ENCODE data around the gene PHF2. TPM values are rescaled to one million over a fixed set of nuclear protein-coding genes. Genes with fewer than 3 reads are reported as not detected.

PHF2 gene
- total RNA-seq, 4 donors from 2014 or later: 21.1 to 38.2 (median 21.3) TPM

- H3K4me1 ChIP-seq: peaks cover 0 to 9% (median 5%) of the 10 kb centered on the region in 4 donors
- no peak overlapping the region for H3K4me3 ChIP-seq
- H3K36me3 ChIP-seq: no peaks in the 10 kb centered on the region
- 91% methylated on average over 8 of the region's 8 CpGs; no CpG with 5 or more reads in 1 of the 2 donors for WGBS, 2 donors (ENCODE audit: low coverage in 1 of 2)
- no peak for TF ChIP-seq POLR2AphosphoS5 (IDR thresholded peaks at IDR 0.05)
- TF ChIP-seq CTCF (IDR thresholded peaks at IDR 0.05): no peak
- no peak for TF ChIP-seq POLR2A (IDR thresholded peaks at IDR 0.05)
- TF ChIP-seq EP300 (IDR thresholded peaks at IDR 0.05; ENCODE audit: low read depth): no peak
- H3K9me3 ChIP-seq: no peaks in the 10 kb centered on the region
- in situ Hi-C loops (cut with MboI; ENCODE audit: low pct_ligation_motif_present in 1 of 4, low pct_unique_long_range_greater_than_20kb in 1 of 4, low sequenced_read_pairs in 3 of 4): no loop called here
- no peaks in the 10 kb centered on the region for H3K27me3 ChIP-seq
- intact Hi-C loops (cut with DNase I; ENCODE audit: low total_unique reads): no loop called here
- no peak overlapping the region for H3K27ac ChIP-seq
- DNase-seq: no peak
These were observed 43.7 kb downstream of the PHF2 start for GRCh38 chr9:93620041-93620506.

DNA sequence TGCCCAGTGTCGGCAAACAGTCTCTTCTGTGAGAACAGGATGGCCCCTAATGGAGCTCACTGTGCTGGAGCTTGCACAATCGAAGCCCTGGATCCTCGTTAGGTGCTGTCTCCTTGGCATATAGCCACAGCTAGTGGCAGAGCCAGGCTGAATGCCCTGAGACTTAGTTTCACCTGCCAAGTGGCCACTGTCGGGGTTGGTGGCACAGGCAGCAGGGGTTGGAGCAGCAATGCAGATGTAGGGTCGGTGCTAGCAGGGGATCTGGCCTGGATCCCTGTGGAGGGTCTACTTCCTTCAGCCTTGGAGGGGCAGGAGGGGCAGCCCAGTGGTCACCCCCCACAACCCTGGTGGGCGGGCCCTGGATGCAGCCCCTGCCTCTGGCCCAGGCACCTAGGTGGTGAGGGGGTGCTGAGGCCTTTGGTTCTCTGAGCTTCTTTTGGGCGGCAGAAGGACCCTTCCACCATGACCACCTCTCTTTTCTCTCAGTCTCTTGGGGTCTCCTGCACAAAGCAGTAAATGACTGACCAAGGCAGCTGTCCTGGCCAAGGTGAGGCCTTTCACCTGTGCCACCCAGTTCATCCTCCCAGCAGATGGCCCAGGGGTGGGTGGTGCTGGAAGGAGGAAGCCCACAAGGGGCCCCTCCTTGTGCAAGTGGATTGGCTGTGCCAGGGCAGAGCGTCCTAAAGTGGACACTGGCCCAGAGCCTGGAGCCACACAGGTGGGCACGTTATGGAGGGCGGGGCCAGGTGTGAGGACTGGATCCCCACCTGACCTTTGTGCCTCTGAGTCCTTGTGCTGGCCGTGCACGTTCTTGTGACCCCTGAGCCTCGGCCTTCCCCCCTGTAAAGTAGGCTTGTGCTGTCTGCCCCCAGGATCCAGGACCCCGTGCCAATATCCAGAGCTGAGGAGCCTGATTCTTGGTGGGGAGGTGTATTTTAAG is 44.8 kb downstream of the PHF2 start:
- intact Hi-C loops (cut with DNase I; ENCODE audit: low total_unique reads): no loop called here
- Histone ChIP-seq H3K27ac (no peak overlapping the region), H3K36me3 (no peaks in the 10 kb centered on the region), H3K9me3 (no peaks in the 10 kb centered on the region), H3K27me3 (no peaks in the 10 kb centered on the region), H3K4me1 (peaks cover 0 to 9% (median 5%) of the 10 kb centered on the region in 4 donors), H3K4me3 (no peak overlapping the region)
- WGBS, 2 donors (ENCODE audit: low coverage in 1 of 2): 81 to 100% methylated on average over 1 to 14 of the region's 14 CpGs
- in situ Hi-C loops (cut with MboI; ENCODE audit: low pct_ligation_motif_present in 1 of 4, low pct_unique_long_range_greater_than_20kb in 1 of 4, low sequenced_read_pairs in 3 of 4): no loop called here
- DNase-seq: no peak
- TF ChIP-seq POLR2A (IDR thresholded peaks at IDR 0.05) (no peak), EP300 (IDR thresholded peaks at IDR 0.05; ENCODE audit: low read depth) (no peak), CTCF (IDR thresholded peaks at IDR 0.05) (no peak), POLR2AphosphoS5 (IDR thresholded peaks at IDR 0.05) (no peak)

GRCh38 chr9:93621922-93622321 is 45.5 kb downstream of the PHF2 start:
- Histone ChIP-seq H3K9me3 (no peaks in the 10 kb centered on the region), H3K36me3 (no peaks in the 10 kb centered on the region), H3K27ac (no peak overlapping the region), H3K4me3 (no peak overlapping the region), H3K4me1 (peaks cover 0 to 9% (median 5%) of the 10 kb centered on the region in 4 donors), H3K27me3 (no peaks in the 10 kb centered on the region)
- intact Hi-C loops (cut with DNase I; ENCODE audit: low total_unique reads): no loop called here
- in situ Hi-C loops (cut with MboI; ENCODE audit: low pct_ligation_motif_present in 1 of 4, low pct_unique_long_range_greater_than_20kb in 1 of 4, low sequenced_read_pairs in 3 of 4): no loop called here
- DNase-seq: no peak
- WGBS, 2 donors (ENCODE audit: low coverage in 1 of 2): 80 to 95% methylated on average over 2 to 4 of the region's 4 CpGs
- TF ChIP-seq CTCF (IDR thresholded peaks at IDR 0.05) (no peak), EP300 (IDR thresholded peaks at IDR 0.05; ENCODE audit: low read depth) (no peak), POLR2AphosphoS5 (IDR thresholded peaks at IDR 0.05) (no peak), POLR2A (IDR thresholded peaks at IDR 0.05) (no peak)

GRCh38 chr9:93622691-93623090 is 46.3 kb downstream of the PHF2 start:
- peaks cover 0 to 3% of the 10 kb centered on the region in 2 donors for H3K9me3 ChIP-seq
- H3K27ac ChIP-seq: no peak overlapping the region
- DNase-seq: no peak
- in situ Hi-C loops (cut with MboI; ENCODE audit: low pct_ligation_motif_present in 1 of 4, low pct_unique_long_range_greater_than_20kb in 1 of 4, low sequenced_read_pairs in 3 of 4): no loop called here
- H3K27me3 ChIP-seq: no peaks in the 10 kb centered on the region
- WGBS, 2 donors (ENCODE audit: low coverage in 1 of 2): 100% methylated on average over 2 of the region's 2 CpGs; no CpG with 5 or more reads in 1 of the 2 donors
- no peaks in the 10 kb centered on the region for H3K36me3 ChIP-seq
- intact Hi-C loops (cut with DNase I; ENCODE audit: low total_unique reads): no loop called here
- no peak overlapping the region for H3K4me3 ChIP-seq
- H3K4me1 ChIP-seq: peaks cover 0 to 9% (median 4%) of the 10 kb centered on the region in 4 donors
- TF ChIP-seq POLR2A (IDR thresholded peaks at IDR 0.05) (no peak), EP300 (IDR thresholded peaks at IDR 0.05; ENCODE audit: low read depth) (no peak), POLR2AphosphoS5 (IDR thresholded peaks at IDR 0.05) (no peak), CTCF (IDR thresholded peaks at IDR 0.05) (no peak)
